Aorta (tissue), 5 donors: ENCODE data around the gene CCDC88C. TPM values are rescaled to one million over a fixed set of nuclear protein-coding genes. Genes with fewer than 3 reads are reported as not detected.
A peak's percentile ranks its signal among the peaks of the same experiment; 100 is the strongest.

Experiments used
- ATAC-seq: fragments of 200-7000 bp; cut with Tn5 transposase; one replicate; pipeline ENCODE4 v1.9.1; 2022; ENCODE audit warnings: moderate library complexity; ENCODE audit not compliant: low FRiP score
- DNase-seq, 2 donors: peaks; one replicate each; pipeline ENCODE4 v3.0.0-alpha.2; 2020
- H3K27ac ChIP-seq, 2 donors: one replicate each; pipeline ENCODE4 v1.5.1; 2013; ENCODE audit warnings: low read length in 2 of 2, mild to moderate bottlenecking in 2 of 2, moderate library complexity in 2 of 2, control low read depth in 1 of 2, inconsistent platforms in 1 of 2, low read depth in 1 of 2
- H3K27me3 ChIP-seq, 2 donors: one replicate each; pipeline ENCODE4 v1.6.1; 2013; ENCODE audit warnings: control low read depth in 1 of 2, low read length in 1 of 2, mild to moderate bottlenecking in 1 of 2, moderate library complexity in 1 of 2; ENCODE audit not compliant: insufficient read depth in 2 of 2, control insufficient read depth in 1 of 2
- H3K36me3 ChIP-seq, 2 donors: one replicate each; pipeline ENCODE4 v1.6.1; 2013; ENCODE audit warnings: control low read depth in 1 of 2, low read length in 1 of 2, mild to moderate bottlenecking in 1 of 2; ENCODE audit not compliant: insufficient read depth in 2 of 2, control insufficient read depth in 1 of 2
- H3K4me1 ChIP-seq, 2 donors: one replicate each; pipeline ENCODE4 v1.6.1; 2013; ENCODE audit warnings: low read length in 2 of 2, control low read depth in 1 of 2, mild to moderate bottlenecking in 1 of 2, moderate library complexity in 1 of 2; ENCODE audit not compliant: insufficient read depth in 2 of 2, control insufficient read depth in 1 of 2
- H3K4me3 ChIP-seq, 2 donors: one replicate each; pipeline ENCODE4 v1.5.1; 2013; ENCODE audit warnings: low read length in 2 of 2, control low read depth in 1 of 2, mild to moderate bottlenecking in 1 of 2
- H3K9me3 ChIP-seq: one replicate; pipeline ENCODE4 v1.6.1; 2013; ENCODE audit warnings: mild to moderate bottlenecking, low read length; ENCODE audit not compliant: control insufficient read depth
- WGBS, 2 donors: extraction: QIAGEN DNeasy Blood & Tissue Kit; methylation state at CpG; one replicate each; pipeline ENCODE4 v1.1.7; 2013; 5-methylcytosine and 5-hydroxymethylcytosine counted together
- intact Hi-C, 2 donors: fragments of 100-400 bp; cut with DNase I; formaldehyde crosslinking; loops; one replicate each; pipeline versions ENCODE4 v1.14.2 to v1.15.0; 2022
- polyA plus RNA-seq, 2 donors: library from polyadenylated mRNA; stranded (reverse); fragments of 200-250 nt; gene quantifications; one replicate each; pipeline ENCODE4 v1.2.3, GENCODE V29; 2013
- total RNA-seq, 2 donors: library from RNA; stranded (reverse); fragmentation: NEBNext Ultra II Directional; extraction: Animal tissue kit (Norgen Biotek cat#: 25700); gene quantifications; one replicate each; pipeline ENCODE4 v1.2.1, GENCODE V29; 2021
- donor health status: healthy with polysubstance abuse.
- donor health status: Bipolar disorder and iron deficiency.
- donor health status: DM: no; HTN: no; CAD: no.
- donor health status: DM: no; HTN: no; CAD: no.
- donor health status: DM: yes; HTN: yes; CAD: no.

The CCDC88C gene
- total and polyA plus RNA-seq, 4 donors: 0.33 to 18.4 (median 6.1) TPM

DNA sequence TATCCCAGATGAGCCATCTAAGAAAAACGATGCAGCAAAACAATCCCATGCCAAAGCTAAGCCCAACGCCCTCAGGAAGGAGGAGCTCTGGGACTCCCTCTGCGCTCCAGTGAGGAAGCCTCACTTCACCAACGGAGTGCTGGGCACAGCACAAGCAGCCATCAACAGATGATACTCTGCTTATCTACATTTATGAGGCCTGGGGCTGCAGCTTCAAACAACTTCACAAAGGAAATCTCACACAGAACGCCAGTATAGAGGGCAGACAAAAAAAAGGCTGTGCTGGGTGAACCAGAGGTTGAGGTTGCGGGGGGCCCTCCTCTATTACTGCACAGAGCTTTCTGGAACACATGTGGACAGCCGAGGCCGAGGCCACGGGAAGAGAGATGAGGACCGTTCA lies 138.3 kb downstream of the CCDC88C start:
- Histone ChIP-seq H3K4me1 (no peaks in the 10 kb centered on the region), H3K4me3 (no peak overlapping the region), H3K9me3 (no peaks in the 10 kb centered on the region), H3K36me3 (no peaks in the 10 kb centered on the region), H3K27me3 (no peaks in the 10 kb centered on the region), H3K27ac (no peak overlapping the region)
- 95% methylated on average over 10 of the region's 10 CpGs for WGBS, 2 donors
- no peak for DNase-seq
- ATAC-seq: no peak
- intact Hi-C loops: no loop called here

- intact Hi-C loops: no loop called here
- Histone ChIP-seq H3K27ac (no peak overlapping the region), H3K4me1 (no peaks in the 10 kb centered on the region), H3K36me3 (no peaks in the 10 kb centered on the region), H3K9me3 (no peaks in the 10 kb centered on the region), H3K27me3 (no peaks in the 10 kb centered on the region), H3K4me3 (no peak overlapping the region)
- ATAC-seq (no peak), DNase-seq (no peak)
- 42 to 45% methylated on average over 5 of the region's 5 CpGs for WGBS, 2 donors
These were observed 139.3 kb downstream of the CCDC88C start for GRCh38 chr14:91278383-91278715.

GRCh38 chr14:91277546-91278382 lies 139.9 kb downstream of the CCDC88C start:
- no peaks in the 10 kb centered on the region for H3K27me3 ChIP-seq
- intact Hi-C loops: no loop called here

GRCh38 chr14:91274796-91275195 lies 142.8 kb downstream of the CCDC88C start:
- no peak overlapping the region for H3K27ac ChIP-seq
- H3K9me3 ChIP-seq: no peaks in the 10 kb centered on the region
- no peak overlapping the region for H3K4me3 ChIP-seq
- WGBS, 2 donors: 96 to 97% methylated on average over 9 of the region's 9 CpGs
- DNase-seq: no peak
- no peak for ATAC-seq
- H3K36me3 ChIP-seq: no peaks in the 10 kb centered on the region
- intact Hi-C loops: no loop called here
- H3K4me1 ChIP-seq: no peaks in the 10 kb centered on the region
- H3K27me3 ChIP-seq: no peaks in the 10 kb centered on the region

More at GRCh38 chr14:91277546-91278382, 139.9 kb downstream of the CCDC88C start:
- ATAC-seq: no peak
- H3K9me3 ChIP-seq: no peaks in the 10 kb centered on the region
- no peak for DNase-seq
- no peak overlapping the region for H3K4me3 ChIP-seq
- 66 to 77% methylated on average over 30 of the region's 30 CpGs for WGBS, 2 donors
- no peak overlapping the region for H3K27ac ChIP-seq
- H3K4me1 ChIP-seq: no peaks in the 10 kb centered on the region
- H3K36me3 ChIP-seq: no peaks in the 10 kb centered on the region

DNA sequence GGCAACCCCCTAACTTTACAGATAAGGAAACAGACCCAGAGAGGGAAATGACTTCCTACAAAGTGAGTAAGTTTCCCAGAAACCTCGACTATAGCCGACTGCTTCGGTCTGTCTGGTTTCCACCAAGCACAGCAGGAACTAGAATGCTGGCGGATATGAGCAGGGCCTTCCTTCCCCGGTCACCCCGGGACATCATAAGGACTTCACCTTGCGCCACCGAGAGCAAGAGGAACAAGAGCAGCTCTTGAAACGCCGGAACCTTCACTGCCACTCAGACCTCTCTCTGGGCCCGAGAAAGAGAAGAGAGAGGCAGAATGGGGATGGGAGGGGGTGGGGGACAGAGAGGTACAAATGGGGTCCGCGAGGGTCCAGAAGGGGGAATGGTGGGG lies 143.7 kb downstream of the CCDC88C start:
- Histone ChIP-seq H3K4me1 (no peaks in the 10 kb centered on the region), H3K36me3 (no peaks in the 10 kb centered on the region), H3K27me3 (no peaks in the 10 kb centered on the region), H3K9me3 (no peaks in the 10 kb centered on the region), H3K4me3 (no peak overlapping the region), H3K27ac (no peak overlapping the region)
- intact Hi-C loops: no loop called here
- ATAC-seq (no peak), DNase-seq (no peak)
- WGBS, 2 donors: 95 to 96% methylated on average over 13 of the region's 13 CpGs

- Histone ChIP-seq H3K36me3 (no peaks in the 10 kb centered on the region), H3K27me3 (no peaks in the 10 kb centered on the region), H3K9me3 (no peaks in the 10 kb centered on the region), H3K4me3 (no peak overlapping the region), H3K27ac (no peak overlapping the region), H3K4me1 (no peaks in the 10 kb centered on the region)
- ATAC-seq (peak; percentile 20), DNase-seq (no peak)
- intact Hi-C loops: no loop called here
- 97% methylated on average over 26 to 27 of the region's 27 CpGs for WGBS, 2 donors
These were observed 144.2 kb downstream of the CCDC88C start for GRCh38 chr14:91273273-91273884.

- Histone ChIP-seq H3K36me3 (no peaks in the 10 kb centered on the region), H3K27ac (no peak overlapping the region), H3K4me3 (no peak overlapping the region), H3K27me3 (no peaks in the 10 kb centered on the region), H3K4me1 (no peaks in the 10 kb centered on the region), H3K9me3 (no peaks in the 10 kb centered on the region)
- intact Hi-C loops: no loop called here
- ATAC-seq (no peak), DNase-seq (no peak)
- 96 to 97% methylated on average over 39 to 43 of the region's 43 CpGs for WGBS, 2 donors
These were observed 145.0 kb downstream of the CCDC88C start for GRCh38 chr14:91272341-91273272.

DNA sequence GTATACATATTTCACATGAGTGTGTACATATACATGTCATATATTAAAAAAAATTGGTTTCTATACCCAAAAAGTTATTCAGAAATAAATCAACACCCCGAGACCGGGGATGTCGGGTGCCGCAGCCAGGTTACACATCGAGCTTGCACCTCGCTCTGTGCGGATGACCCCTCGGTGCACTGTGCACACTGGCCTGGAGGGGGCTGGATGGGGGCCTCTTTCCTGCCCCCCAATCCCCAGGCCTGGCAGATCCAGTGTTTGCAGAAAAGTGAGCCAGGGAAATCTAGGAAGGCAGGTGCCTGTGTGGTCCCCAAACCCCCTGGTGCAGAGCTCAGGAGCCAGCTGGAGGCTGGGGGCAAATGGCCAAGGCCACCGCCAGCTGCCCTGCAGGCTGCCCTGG lies 146.0 kb downstream of the CCDC88C start:
- intact Hi-C loops: no loop called here
- ATAC-seq (no peak), DNase-seq (no peak)
- Histone ChIP-seq H3K27ac (no peak overlapping the region), H3K27me3 (no peaks in the 10 kb centered on the region), H3K4me3 (no peak overlapping the region), H3K4me1 (no peaks in the 10 kb centered on the region), H3K36me3 (no peaks in the 10 kb centered on the region), H3K9me3 (no peaks in the 10 kb centered on the region)
- 96 to 99% methylated on average over 9 of the region's 9 CpGs for WGBS, 2 donors
